OCI-LY3 (cell line): ENCODE results near the gene NEU1.
"Not testable (repeated sequence)": the region's sequence is repeated elsewhere in the genome, so short reads cannot be mapped to it uniquely, and the experiment has no call there.

ENCODE experiments used
- H2AFZ ChIP-seq: fragments of 200-600, 300-600 bp; shearing (Covaris generic); 2 replicates; pipeline ENCODE4 v1.6.0; 2014; ENCODE audit warnings: antibody characterized with exemption, low read depth, low read length
- H3K27ac ChIP-seq: fragments of 200-600, 300-600 bp; sonication (generic); 2 replicates; pipeline ENCODE4 v1.5.1; 2014; ENCODE audit warnings: mild to moderate bottlenecking, low read length, moderate library complexity, mixed read lengths
- H3K27me3 ChIP-seq: fragments of 200-600, 300-600 bp; sonication (generic); 2 replicates; pipeline ENCODE4 v1.6.1; 2014; ENCODE audit warnings: low read depth, low read length, mixed read lengths
- H3K36me3 ChIP-seq: fragments of 200-600, 300-600 bp; sonication (generic); replicated peaks from 2 replicates; pipeline ENCODE3; 2014; ENCODE audit warnings: low read depth, low read length, mixed read lengths
- H3K4me1 ChIP-seq: fragments of 300-600, 200-600 bp; sonication (generic); 2 replicates; pipeline ENCODE4 v1.6.1; 2014; ENCODE audit warnings: low read length, mixed read lengths
- H3K4me2 ChIP-seq: fragments of 200-600, 300-600 bp; sonication (generic); 2 replicates; pipeline ENCODE4 v1.6.1; 2014; ENCODE audit warnings: low read length, mixed read lengths
- H3K4me3 ChIP-seq: fragments of 300-600, 200-600 bp; sonication (generic); 2 replicates; pipeline ENCODE4 v1.5.1; 2014; ENCODE audit warnings: antibody characterized with exemption, mild to moderate bottlenecking, low read length, moderate library complexity
- H3K79me2 ChIP-seq: fragments of 300-600, 200-600 bp; shearing (Covaris generic); 2 replicates; pipeline ENCODE4 v1.6.1; 2014; ENCODE audit warnings: mild to moderate bottlenecking, low read length, mixed read lengths
- H3K9ac ChIP-seq: fragments of 300-600, 200-600 bp; shearing (Covaris generic); 2 replicates; pipeline ENCODE4 v1.6.0; 2014; ENCODE audit warnings: mild to moderate bottlenecking, low read length, moderate library complexity
- H3K9me3 ChIP-seq: fragments of 200-600, 300-600 bp; shearing (Covaris generic); 2 replicates; pipeline ENCODE4 v1.6.1; 2014; ENCODE audit warnings: low read length, mixed read lengths; ENCODE audit not compliant: insufficient read depth
- H4K20me1 ChIP-seq: fragments of 200-600, 300-600 bp; sonication (generic); 2 replicates; pipeline ENCODE4 v1.6.1; 2016; ENCODE audit warnings: low read length, mixed read lengths; ENCODE audit not compliant: insufficient read depth
- CTCF ChIP-seq: fragments of 200-600, 300-600 bp; sonication (generic); IDR thresholded peaks from 2 replicates; pipeline ENCODE4 v1.5.1; 2014; ENCODE audit warnings: antibody characterized with exemption, low read length, low read depth
- EZH2phosphoT487 ChIP-seq: fragments of 200-600 bp; shearing (Covaris generic); IDR thresholded peaks from 2 replicates; pipeline ENCODE4 v1.6.1; 2018; ENCODE audit warnings: antibody characterized with exemption, mixed run types, low read depth

The NEU1 gene

GRCh38 chr6:31907158-31907813 lies 44.7 kb upstream of the NEU1 start:
- peaks cover 33% of the 10 kb centered on the region for H3K4me1 ChIP-seq
- H3K9ac ChIP-seq, result no peak overlapping the region
- no peak overlapping the region for H2AFZ ChIP-seq
- H3K4me2 ChIP-seq, result no peak overlapping the region
- no peaks in the 10 kb centered on the region for H4K20me1 ChIP-seq
- H3K79me2 ChIP-seq, result no peaks in the 10 kb centered on the region
- no peak overlapping the region for H3K27ac ChIP-seq
- no peaks in the 10 kb centered on the region for H3K36me3 ChIP-seq
- H3K9me3 ChIP-seq, result no peaks in the 10 kb centered on the region
- H3K4me3 ChIP-seq, result no peak overlapping the region
- TF ChIP-seq CTCF (no peak), EZH2phosphoT487 (no peak)
- peaks cover 9% of the 10 kb centered on the region; the same call in 1 of the 2 replicates for H3K27me3 ChIP-seq

GRCh38 chr6:31906727-31907126 lies 44.1 kb upstream of the NEU1 start:
- H3K27ac ChIP-seq, H3K79me2 ChIP-seq, H3K27me3 ChIP-seq, H3K4me3 ChIP-seq, H2AFZ ChIP-seq, H4K20me1 ChIP-seq, H3K9me3 ChIP-seq, H3K4me2 ChIP-seq, H3K9ac ChIP-seq, H3K36me3 ChIP-seq: not testable (repeated sequence)
- peaks cover 28% of the 10 kb centered on the region for H3K4me1 ChIP-seq

GRCh38 chr6:31906122-31906521 lies 43.5 kb upstream of the NEU1 start:
- Histone ChIP-seq H3K4me3 (no peak overlapping the region), H3K79me2 (no peaks in the 10 kb centered on the region)

GRCh38 chr6:31905041-31905440 lies 42.4 kb upstream of the NEU1 start:
- H3K9me3 ChIP-seq, result no peaks in the 10 kb centered on the region
- no peak overlapping the region for H3K27ac ChIP-seq
- H3K4me3 ChIP-seq, result no peak overlapping the region
- no peak overlapping the region for H2AFZ ChIP-seq
- peaks cover 9% of the 10 kb centered on the region; the same call in 1 of the 2 replicates for H3K27me3 ChIP-seq
- TF ChIP-seq EZH2phosphoT487 (no peak), CTCF (no peak)
- H3K4me1 ChIP-seq, result peaks cover 24% of the 10 kb centered on the region
- no peak overlapping the region for H3K4me2 ChIP-seq
- H3K79me2 ChIP-seq, result no peaks in the 10 kb centered on the region
- H3K9ac ChIP-seq, result no peak overlapping the region
- no peaks in the 10 kb centered on the region for H4K20me1 ChIP-seq
- H3K36me3 ChIP-seq, result no peaks in the 10 kb centered on the region

More at GRCh38 chr6:31906122-31906521, 43.5 kb upstream of the NEU1 start:
- Histone ChIP-seq H3K4me2 (no peak overlapping the region), H2AFZ (no peak overlapping the region), H3K27ac (no peak overlapping the region), H3K9me3 (no peaks in the 10 kb centered on the region), H3K27me3 (peaks cover 9% of the 10 kb centered on the region; the same call in 1 of the 2 replicates), H3K36me3 (no peaks in the 10 kb centered on the region), H4K20me1 (no peaks in the 10 kb centered on the region), H3K9ac (no peak overlapping the region), H3K4me1 (peaks cover 25% of the 10 kb centered on the region)
- TF ChIP-seq CTCF (no peak), EZH2phosphoT487 (no peak)
